Heart left ventricle (tissue), 16 donors: ENCODE measurements around the gene OSBP2. TPM values are rescaled to one million over a fixed set of nuclear protein-coding genes. Genes with fewer than 3 reads are reported as not detected.
A peak's percentile ranks its signal among the peaks of the same experiment; 100 is the strongest.

Source experiments
- ATAC-seq, 4 donors: fragments of 200-7000 bp; cut with Tn5 transposase; one replicate each; pipeline ENCODE4 v1.9.1; 2020 to 2022; ENCODE audit warnings: moderate library complexity in 4 of 4, mild to moderate bottlenecking in 3 of 4, moderate number of reproducible peaks in 1 of 4
- DNase-seq, 5 donors: peaks; one replicate each; pipeline ENCODE4 v3.0.0-alpha.2; 2020
- H3K27ac ChIP-seq, 12 donors: fragments of 200-600 bp; sonication (generic) in 4 of 12; one replicate each; pipeline versions ENCODE4 v1.5.0 to v1.8.0; 2016 to 2022; ENCODE audit warnings: mild to moderate bottlenecking in 2 of 12
- H3K27me3 ChIP-seq, 9 donors: fragments of 200-600 bp; sonication (generic) in 2 of 9; one replicate each; pipeline versions ENCODE4 v1.5.1 to v1.8.0; 2016 to 2022; ENCODE audit warnings: mild to moderate bottlenecking in 3 of 9
- H3K36me3 ChIP-seq, 9 donors: fragments of 200-600 bp; sonication (generic) in 2 of 9; one replicate each; pipeline versions ENCODE4 v1.5.0 to v1.8.0; 2018 to 2022; ENCODE audit warnings: mild to moderate bottlenecking in 2 of 9
- H3K4me1 ChIP-seq, 12 donors: fragments of 200-600 bp; sonication (generic) in 4 of 12; one replicate each; pipeline versions ENCODE4 v1.5.0 to v1.8.0; 2016 to 2022; ENCODE audit warnings: mild to moderate bottlenecking in 3 of 12
- H3K4me3 ChIP-seq, 12 donors: fragments of 200-600 bp; sonication (generic) in 4 of 12; one replicate each; pipeline versions ENCODE4 v1.5.0 to v1.8.0; 2017 to 2022; ENCODE audit warnings: mild to moderate bottlenecking in 9 of 12, moderate library complexity in 4 of 12
- H3K9me3 ChIP-seq, 12 donors: fragments of 200-600 bp; sonication (generic) in 4 of 12; one replicate each; pipeline versions ENCODE4 v1.5.0 to v1.8.0; 2016 to 2022; ENCODE audit warnings: mild to moderate bottlenecking in 1 of 12
- POLR2A ChIP-seq, 2 donors: fragments of 450-650 bp; IDR thresholded peaks; one replicate each; pipeline ENCODE4 v1.6.1; 2017; ENCODE audit warnings: antibody characterized with exemption in 2 of 2, mild to moderate bottlenecking in 2 of 2, moderate library complexity in 2 of 2
- WGBS, 4 donors: extraction: QIAGEN DNeasy Blood & Tissue Kit in 2 of 4; methylation state at CpG; one replicate each; pipeline versions ENCODE4 v1.1.5 to v1.1.7; 2013 to 2018; 5-methylcytosine and 5-hydroxymethylcytosine counted together
- intact Hi-C, 10 donors: fragments of 100-400 bp; cut with DNase I; formaldehyde crosslinking; loops; one replicate each; pipeline versions ENCODE4 v1.11.1 to v1.14.2; 2022
- polyA plus RNA-seq, 2 donors: library from polyadenylated mRNA; stranded (reverse); fragments of 200-250 nt; gene quantifications; one replicate each; pipeline ENCODE4 v1.2.3, GENCODE V29; 2013
- total RNA-seq, 9 donors: library from RNA; depleted of rRNA in 2 of 9; stranded (reverse); fragments of >200 nt in 2 of 9; fragmentation: NEBNext Ultra II Directional in 3 of 9; extraction: Animal tissue kit (Norgen Biotek cat#: 25700) in 3 of 9; gene quantifications; one replicate each; pipeline versions ENCODE4 v1.1.0 to v1.2.4, GENCODE V29; 2016 to 2023
- TF ChIP-seq, protein P1 (sequence below), 12 donors: fragments of 200-600 bp; sonication (generic) in 4 of 12; IDR thresholded peaks; one replicate each; pipeline versions ENCODE4 v1.5.0 to v1.8.0; 2018 to 2022; ENCODE audit warnings: antibody characterized with exemption in 12 of 12, mild to moderate bottlenecking in 5 of 12
- donor health status: ischemic (EF 13 %, LVEDD 7.1; RV severe dilation, severe dysfunction).
- donor health status: healthy with polysubstance abuse.
- donor health status: DM: no; HTN: yes; CAD: no.
- donor health status: DM: no; HTN: no; CAD: no.
- donor health status: ischemic (EF 25% LVEDD 6.9; RV normal size, moderate dysfunction).
- donor health status: ischemic (EF 25% LVEDD 5.7; RV mildly dilated, moderate dysfunction).
- donor health status: healthy.
- donor health status: DM: yes; HTN: yes; CAD: no.
- donor health status: ischemic (EF 35%, LVEDD 5.7; RV mildly dilated, moderate dysfunction).
- donor health status: nonischemic (EF 11% LVEDD 7.7; RV severe dilation, severe dysfunction).
- donor health status: DM: yes; HTN: yes; CAD: no.
- donor health status: PGD.
- donor health status: ischemic (EF 29% LVEDD 5.4; RV normal size, mild dysfunction).
- donor health status: nonischemic (EF 23%, LVEDD 6.1; RV moderate dilation, normal function).

The OSBP2 gene
- total and polyA plus RNA-seq, 11 donors, result 2.0 to 23.5 (median 12.2) TPM

DNA sequence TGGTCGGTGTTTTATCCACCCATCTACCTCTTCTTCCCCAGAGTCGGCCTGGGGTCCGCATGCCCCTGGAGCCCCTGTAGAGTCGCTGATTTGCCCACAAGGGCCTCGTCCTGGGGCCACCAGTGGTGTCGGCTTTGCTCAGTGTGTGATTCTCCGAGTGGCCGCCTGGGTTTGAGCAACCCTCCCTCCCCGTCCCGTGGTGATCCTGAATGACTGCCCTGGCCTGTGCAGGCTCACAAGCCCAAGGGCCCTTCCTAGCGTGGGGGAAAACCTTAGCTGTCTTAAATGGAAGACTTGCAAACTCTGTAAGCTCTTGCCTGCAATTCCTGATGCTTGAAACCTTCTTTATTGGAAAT is 128.3 kb downstream of the OSBP2 start:
- peaks cover 0 to 14% (median 8%) of the 10 kb centered on the region in 12 donors for H3K4me1 ChIP-seq
- peak overlapping the region in 6 of 12 donors; percentile 47 to 65 (median 53) for H3K4me3 ChIP-seq
- DNase-seq (no peak), ATAC-seq (no peak)
- no peak overlapping the region for H3K27ac ChIP-seq
- H3K36me3 ChIP-seq, result no peaks in the 10 kb centered on the region
- TF ChIP-seq, protein P1, sequence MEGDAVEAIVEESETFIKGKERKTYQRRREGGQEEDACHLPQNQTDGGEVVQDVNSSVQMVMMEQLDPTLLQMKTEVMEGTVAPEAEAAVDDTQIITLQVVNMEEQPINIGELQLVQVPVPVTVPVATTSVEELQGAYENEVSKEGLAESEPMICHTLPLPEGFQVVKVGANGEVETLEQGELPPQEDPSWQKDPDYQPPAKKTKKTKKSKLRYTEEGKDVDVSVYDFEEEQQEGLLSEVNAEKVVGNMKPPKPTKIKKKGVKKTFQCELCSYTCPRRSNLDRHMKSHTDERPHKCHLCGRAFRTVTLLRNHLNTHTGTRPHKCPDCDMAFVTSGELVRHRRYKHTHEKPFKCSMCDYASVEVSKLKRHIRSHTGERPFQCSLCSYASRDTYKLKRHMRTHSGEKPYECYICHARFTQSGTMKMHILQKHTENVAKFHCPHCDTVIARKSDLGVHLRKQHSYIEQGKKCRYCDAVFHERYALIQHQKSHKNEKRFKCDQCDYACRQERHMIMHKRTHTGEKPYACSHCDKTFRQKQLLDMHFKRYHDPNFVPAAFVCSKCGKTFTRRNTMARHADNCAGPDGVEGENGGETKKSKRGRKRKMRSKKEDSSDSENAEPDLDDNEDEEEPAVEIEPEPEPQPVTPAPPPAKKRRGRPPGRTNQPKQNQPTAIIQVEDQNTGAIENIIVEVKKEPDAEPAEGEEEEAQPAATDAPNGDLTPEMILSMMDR (IDR thresholded peaks at IDR 0.05), result no peak
- no peak for TF ChIP-seq POLR2A (IDR thresholded peaks at IDR 0.05)
- WGBS, 4 donors, result 35 to 57% (median 45%) methylated on average over 8 to 11 of the region's 11 CpGs
- intact Hi-C loops, result no loop called here
- peaks cover 0 to 42% (median 24%) of the 10 kb centered on the region in 9 donors for H3K27me3 ChIP-seq
- H3K9me3 ChIP-seq, result no peaks in the 10 kb centered on the region

DNA sequence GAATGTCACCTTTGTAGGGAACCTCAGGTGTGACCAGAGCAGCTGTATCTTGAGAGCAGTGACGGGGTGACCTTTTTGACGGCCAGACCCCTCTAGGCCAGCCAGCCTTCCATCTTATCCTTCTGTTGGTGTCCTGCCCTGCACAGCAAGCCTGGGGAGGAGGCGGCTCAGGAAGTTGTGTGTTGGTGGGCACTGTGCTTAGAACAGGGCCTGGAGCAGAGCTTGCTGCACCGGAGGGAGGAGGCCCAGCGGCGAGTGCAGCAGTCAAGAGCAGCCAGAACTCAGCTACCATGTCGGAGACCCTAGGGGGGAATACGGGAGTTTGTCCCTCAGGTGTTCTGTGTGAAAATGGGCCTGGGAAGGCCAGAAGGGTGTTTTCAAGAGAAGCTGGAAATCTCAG is 129.4 kb downstream of the OSBP2 start:
- Histone ChIP-seq H3K27me3 (peaks cover 0 to 42% (median 24%) of the 10 kb centered on the region in 9 donors), H3K4me1 (peaks cover 0 to 14% (median 8%) of the 10 kb centered on the region in 12 donors), H3K27ac (no peak overlapping the region), H3K9me3 (no peaks in the 10 kb centered on the region), H3K36me3 (no peaks in the 10 kb centered on the region), H3K4me3 (no peak overlapping the region)
- 90 to 91% (median 90%) methylated on average over 8 of the region's 8 CpGs for WGBS, 4 donors
- intact Hi-C loops, result no loop called here
- no peak for ATAC-seq
- DNase-seq, result no peak
- TF ChIP-seq, protein P1 (IDR thresholded peaks at IDR 0.05), result no peak
- no peak for TF ChIP-seq POLR2A (IDR thresholded peaks at IDR 0.05)

DNA sequence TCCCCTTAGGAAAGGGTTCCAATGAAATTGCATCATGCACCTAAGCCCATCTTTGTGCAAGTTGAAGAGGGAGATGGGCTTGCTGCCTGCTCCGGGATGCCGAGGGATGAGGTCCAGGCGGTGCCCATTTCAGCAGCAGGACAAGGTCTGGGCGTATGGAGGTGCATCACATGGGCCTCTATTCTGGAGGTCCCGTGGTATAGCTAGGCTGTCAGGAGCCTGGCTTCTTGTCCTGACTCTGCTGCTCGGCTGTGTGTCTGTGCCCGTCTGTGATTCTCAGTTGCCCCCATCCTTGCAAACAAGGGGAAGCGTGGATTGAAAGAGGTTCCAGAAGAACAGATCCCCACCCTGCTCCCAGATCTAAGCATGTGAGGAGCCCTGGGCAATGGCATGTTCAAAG is 130.0 kb downstream of the OSBP2 start:
- no peak for TF ChIP-seq POLR2A (IDR thresholded peaks at IDR 0.05)
- TF ChIP-seq, protein P1 (IDR thresholded peaks at IDR 0.05), result no peak
- Histone ChIP-seq H3K27ac (no peak overlapping the region), H3K9me3 (no peaks in the 10 kb centered on the region), H3K36me3 (no peaks in the 10 kb centered on the region), H3K27me3 (peaks cover 0 to 42% (median 24%) of the 10 kb centered on the region in 9 donors), H3K4me3 (no peak overlapping the region), H3K4me1 (peaks cover 0 to 14% (median 8%) of the 10 kb centered on the region in 12 donors)
- 85 to 95% (median 91%) methylated on average over 8 of the region's 8 CpGs for WGBS, 4 donors
- ATAC-seq, result no peak
- DNase-seq, result no peak
- intact Hi-C loops, result no loop called here

DNA sequence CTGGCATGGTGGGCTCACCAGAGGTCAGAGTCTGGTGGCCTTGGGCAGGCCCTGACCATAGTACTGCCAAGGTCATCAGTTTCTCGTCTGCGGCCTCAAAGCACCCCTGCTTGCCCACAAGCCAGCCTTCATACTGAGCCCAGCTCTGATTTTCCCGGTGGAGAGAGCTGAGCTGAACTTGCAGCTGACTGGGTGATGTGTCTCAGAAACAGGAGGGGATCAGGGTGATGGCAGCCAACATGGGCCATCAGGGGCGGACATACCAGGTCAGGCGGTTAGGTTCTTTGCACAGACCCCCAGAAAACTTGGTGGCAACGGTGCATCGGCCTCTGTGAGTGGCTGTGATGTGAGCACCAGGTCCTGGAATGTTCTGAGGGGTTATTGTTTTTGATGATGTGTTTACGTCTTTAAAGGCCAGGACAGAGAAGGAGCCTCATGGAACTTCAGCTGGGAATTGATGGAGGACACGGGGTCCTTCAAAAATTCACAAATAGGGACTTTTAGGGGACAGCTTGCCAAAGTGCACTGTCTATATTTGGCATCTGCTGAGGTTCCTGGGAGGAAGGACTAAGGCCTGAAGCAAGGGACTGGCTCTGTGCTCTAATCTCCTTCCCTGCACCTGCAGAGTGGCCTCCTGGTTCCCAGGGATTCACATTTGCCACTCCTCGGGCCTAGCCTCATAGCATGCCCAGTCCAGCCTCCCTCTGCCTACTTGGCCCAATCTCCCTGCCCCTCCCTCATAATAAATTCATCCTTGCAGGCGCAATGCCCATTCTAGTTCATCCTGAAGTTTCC is 131.2 kb downstream of the OSBP2 start:
- Histone ChIP-seq H3K9me3 (no peaks in the 10 kb centered on the region), H3K36me3 (no peaks in the 10 kb centered on the region), H3K27me3 (peaks cover 0 to 38% (median 24%) of the 10 kb centered on the region in 9 donors), H3K4me1 (peaks cover 0 to 21% (median 11%) of the 10 kb centered on the region in 12 donors), H3K27ac (no peak overlapping the region), H3K4me3 (no peak overlapping the region)
- TF ChIP-seq POLR2A (IDR thresholded peaks at IDR 0.05), result no peak
- TF ChIP-seq, protein P1 (IDR thresholded peaks at IDR 0.05), result no peak
- no peak for DNase-seq
- ATAC-seq, result no peak
- intact Hi-C loops, result no loop called here
- WGBS, 4 donors, result 84 to 87% (median 86%) methylated on average over 11 of the region's 11 CpGs
